GM21737 (cell line): Measurements from ENCODE around the gene CLEC17A.
"Not testable (repeated sequence)": the region's sequence is repeated elsewhere in the genome, so short reads cannot be mapped to it uniquely, and the experiment has no call there.

ENCODE experiments used
- ATAC-seq: cut with Tn5 transposase; IDR thresholded peaks from one replicate; pipeline ENCODE4 v1.9.1; 2021; ENCODE audit warnings: mild to moderate bottlenecking, moderate library complexity; ENCODE audit not compliant: unreplicated experiment

Gene CLEC17A

GRCh38 chr19:14577264-14577663 lies 5.6 kb upstream of the CLEC17A start:
- no peak for ATAC-seq

- ATAC-seq, result peak; percentile 41
These were observed 4.9 kb upstream of the CLEC17A start for GRCh38 chr19:14577885-14578427.

- no peak for ATAC-seq
These were observed 2.2 kb upstream of the CLEC17A start for GRCh38 chr19:14580623-14581237.

- not testable (repeated sequence) for ATAC-seq
These were observed 1.5 kb downstream of the CLEC17A start for GRCh38 chr19:14584372-14584771.

GRCh38 chr19:14585187-14585586 lies 2.3 kb downstream of the CLEC17A start:
- peak; percentile 65 for ATAC-seq

GRCh38 chr19:14589433-14589832 lies 6.5 kb downstream of the CLEC17A start:
- ATAC-seq, result not testable (repeated sequence)

- no peak for ATAC-seq
These were observed 12.7 kb downstream of the CLEC17A start for GRCh38 chr19:14595558-14595957.

- no peak for ATAC-seq
These were observed 16.8 kb downstream of the CLEC17A start for GRCh38 chr19:14599548-14600147.

GRCh38 chr19:14603990-14604387 lies 21.1 kb downstream of the CLEC17A start:
- peak; percentile 79 for ATAC-seq

GRCh38 chr19:14606627-14607026 lies 23.7 kb downstream of the CLEC17A start:
- ATAC-seq, result no peak

GRCh38 chr19:14611051-14611450 lies 28.2 kb downstream of the CLEC17A start:
- no peak for ATAC-seq

- not testable (repeated sequence) for ATAC-seq
These were observed 29.4 kb downstream of the CLEC17A start for GRCh38 chr19:14612242-14612641.

GRCh38 chr19:14612657-14613056 lies 29.8 kb downstream of the CLEC17A start:
- no peak for ATAC-seq

- ATAC-seq, result not testable (repeated sequence)
These were observed 30.7 kb downstream of the CLEC17A start for GRCh38 chr19:14613399-14614098.

GRCh38 chr19:14614099-14614412 lies 31.2 kb downstream of the CLEC17A start:
- ATAC-seq, result no peak

- ATAC-seq, result no peak
These were observed 32.7 kb downstream of the CLEC17A start for GRCh38 chr19:14615623-14616022.

GRCh38 chr19:14616407-14616806 lies 33.5 kb downstream of the CLEC17A start:
- no peak for ATAC-seq

- no peak for ATAC-seq
These were observed 36.5 kb downstream of the CLEC17A start for GRCh38 chr19:14619404-14619803.

GRCh38 chr19:14624491-14624890 lies 41.6 kb downstream of the CLEC17A start:
- ATAC-seq, result not testable (repeated sequence)

- no peak for ATAC-seq
These were observed 46.7 kb downstream of the CLEC17A start for GRCh38 chr19:14629557-14629956.

GRCh38 chr19:14632286-14632685 lies 49.4 kb downstream of the CLEC17A start:
- ATAC-seq, result no peak
